Activated CD8-positive, alpha-beta memory T cell treated with anti-CD3 and anti-CD28 coated beads, Interleukin-2, amount 50 U/mL, for 24 hours (primary cell): ENCODE results near the gene SGK2.

Experiments
- DNase-seq: peaks from one replicate; pipeline ENCODE4 v3.0.0-alpha.2; 2020; ENCODE audit errors: extremely low read depth

SGK2 gene

DNA sequence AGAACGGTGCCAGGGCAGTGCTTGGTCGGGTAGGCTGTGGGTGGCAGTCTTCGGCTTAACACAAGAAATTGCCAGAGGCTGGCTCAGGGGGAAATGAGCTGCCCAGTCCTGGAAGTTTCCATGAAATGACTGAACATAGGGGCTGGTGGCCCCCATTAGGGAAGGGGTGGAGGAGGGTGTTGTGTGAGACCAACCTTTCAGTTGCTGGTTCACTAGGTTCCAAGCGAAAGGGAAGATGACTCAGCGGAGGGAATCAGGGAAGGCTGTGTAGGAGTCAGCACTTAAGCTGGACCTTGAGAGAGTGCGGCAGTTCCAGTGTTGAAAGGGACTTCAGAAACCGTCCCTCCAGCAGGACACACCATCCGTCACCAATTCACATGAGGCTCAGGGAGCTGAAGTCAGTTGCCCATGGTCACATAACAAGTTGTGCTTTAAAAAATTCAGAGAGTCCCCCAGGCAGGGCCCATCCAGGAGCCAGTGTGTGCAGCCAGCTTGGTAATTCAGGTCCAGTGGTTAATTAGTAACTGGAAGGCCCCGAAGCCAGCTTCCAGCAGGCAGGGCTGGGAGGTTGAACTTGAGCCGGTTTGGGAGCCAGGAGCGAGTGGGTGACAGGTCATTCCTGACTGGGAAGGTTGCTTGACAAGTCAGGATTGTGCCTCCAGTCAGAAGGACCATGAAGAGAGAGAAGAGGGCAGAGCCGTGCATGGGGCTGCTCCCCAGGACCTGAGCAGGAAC lies at the start of gene SGK2:
TSS of gene SGK2 (plus strand) at position 616 of the 735 bp plus-strand sequence. CDS start 7,469 bp downstream, outside the sequence.
- DNase-seq: no peak

GRCh38 chr20:43511879-43512278 lies 46.9 kb upstream of the SGK2 start:
- no peak for DNase-seq

DNA sequence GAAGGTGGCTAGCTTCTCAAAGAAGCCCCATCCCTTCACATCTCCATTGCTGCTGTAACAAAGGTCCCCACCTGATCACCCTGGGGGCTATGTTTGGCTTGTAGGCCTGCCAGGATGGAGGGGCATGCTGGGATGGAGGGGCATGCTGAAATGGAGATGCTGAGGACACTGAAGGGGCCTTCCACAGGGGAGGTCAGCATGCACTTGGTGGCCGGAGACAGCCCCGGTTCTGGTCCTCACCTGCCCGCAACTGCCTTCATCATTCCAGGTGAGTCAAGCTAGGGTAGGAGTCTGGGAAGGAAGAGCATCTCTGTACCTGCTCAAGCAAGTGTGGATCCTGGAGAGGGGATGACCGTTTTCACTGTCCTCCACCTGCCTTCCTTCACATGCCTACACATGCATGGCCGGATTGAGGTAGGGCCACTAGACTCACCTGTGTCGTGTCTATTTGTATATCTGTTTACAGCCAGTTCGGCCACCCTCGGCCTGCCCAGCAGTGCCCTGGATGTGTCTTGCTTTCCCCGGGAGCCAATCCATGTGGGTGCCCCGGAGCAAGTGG lies 45.4 kb upstream of the SGK2 start:
- DNase-seq: no peak

DNA sequence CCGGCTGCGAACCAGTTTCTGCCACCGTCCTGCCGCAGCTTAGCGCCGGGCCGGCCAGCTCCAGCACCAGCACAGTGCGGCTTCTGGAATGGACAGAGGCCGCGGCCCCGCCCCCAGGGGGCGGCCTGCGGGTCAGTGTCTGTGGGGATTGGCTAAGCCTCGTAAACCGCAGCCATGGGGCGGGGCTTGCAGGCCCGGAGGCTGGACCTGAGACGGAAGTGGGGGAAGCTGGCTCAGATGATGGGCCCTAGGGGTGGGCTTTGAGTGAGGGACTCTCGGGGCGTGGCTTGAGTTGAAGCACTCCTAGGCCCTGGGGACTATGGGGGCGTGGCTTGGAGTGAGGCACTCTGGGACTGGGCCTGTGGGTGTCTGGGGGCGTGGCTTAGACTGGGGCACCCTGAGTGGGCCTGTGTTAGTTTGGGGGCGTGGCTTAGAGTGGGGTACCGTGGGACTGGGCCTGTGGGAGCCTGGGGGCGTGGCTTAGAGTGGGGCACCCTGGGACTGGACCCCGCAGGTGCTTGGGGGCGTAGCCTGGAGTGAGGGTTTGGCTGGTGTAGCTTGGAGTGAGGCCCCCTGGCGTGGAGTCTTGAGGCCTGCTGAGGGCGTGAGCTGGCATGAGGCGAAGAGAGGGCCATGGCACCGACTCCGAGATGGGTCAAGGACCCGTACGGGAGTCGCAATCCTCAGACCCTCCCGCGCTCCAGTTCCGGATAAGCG lies 44.7 kb upstream of the SGK2 start:
- DNase-seq: peak; percentile 70

GRCh38 chr20:43514648-43514999 lies 44.2 kb upstream of the SGK2 start:
- no peak for DNase-seq

GRCh38 chr20:43515628-43516027 lies 43.2 kb upstream of the SGK2 start:
- DNase-seq: no peak

DNA sequence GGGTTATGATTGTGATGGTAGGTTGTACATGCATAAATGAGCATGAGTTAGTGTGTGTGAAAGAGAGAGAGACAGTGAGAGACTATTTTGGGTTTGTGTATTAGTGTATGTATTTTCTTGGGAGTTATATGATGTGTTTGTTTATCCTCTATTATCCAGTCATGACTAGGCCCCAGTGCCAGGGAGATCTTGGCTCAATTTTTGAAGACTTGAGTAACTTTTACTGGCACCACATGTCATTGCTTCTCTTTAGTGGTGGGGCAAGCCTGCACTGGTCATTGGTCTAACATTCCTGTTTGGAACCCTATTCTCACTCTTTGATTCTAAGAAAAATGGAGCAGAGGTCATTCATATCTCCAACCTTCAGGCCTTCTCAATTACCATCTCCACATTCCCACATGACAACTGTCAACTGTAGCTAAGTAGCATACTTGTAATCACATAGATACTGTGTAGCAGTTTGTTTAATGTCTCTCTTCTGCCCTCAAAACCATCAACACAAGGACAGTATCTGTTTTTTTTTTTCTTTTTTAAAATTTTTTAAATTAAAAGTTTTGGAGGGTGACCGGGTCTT lies 42.5 kb upstream of the SGK2 start:
- no peak for DNase-seq

DNA sequence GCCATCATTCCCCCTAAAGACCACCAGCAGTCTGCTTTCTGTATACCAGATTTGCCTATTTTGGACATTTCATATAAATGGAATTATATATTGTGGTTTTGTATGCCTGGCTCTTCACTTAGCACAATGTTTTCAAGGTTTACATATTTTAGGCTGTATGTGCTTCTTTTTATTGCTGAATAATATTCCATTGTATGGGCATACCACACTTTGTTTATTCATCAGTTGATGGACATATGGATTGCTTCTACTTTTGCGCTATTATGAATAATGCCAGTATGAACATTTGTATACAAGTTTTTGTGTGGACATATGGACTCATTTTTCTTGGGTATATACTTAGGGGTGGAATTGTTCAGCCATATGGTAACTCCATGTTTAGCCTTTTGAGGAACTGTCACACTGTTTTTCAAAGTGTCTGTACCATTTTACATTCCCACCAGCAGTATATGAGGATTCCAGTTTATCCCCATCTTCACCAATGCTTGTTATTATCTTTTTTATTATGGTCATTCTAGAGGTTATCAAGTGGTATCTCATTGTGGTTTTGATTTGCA lies 38.7 kb upstream of the SGK2 start:
- no peak for DNase-seq

- no peak for DNase-seq
These were observed 33.8 kb upstream of the SGK2 start for GRCh38 chr20:43525021-43525420.

- DNase-seq: no peak
These were observed 30.5 kb upstream of the SGK2 start for GRCh38 chr20:43528258-43528875.

DNA sequence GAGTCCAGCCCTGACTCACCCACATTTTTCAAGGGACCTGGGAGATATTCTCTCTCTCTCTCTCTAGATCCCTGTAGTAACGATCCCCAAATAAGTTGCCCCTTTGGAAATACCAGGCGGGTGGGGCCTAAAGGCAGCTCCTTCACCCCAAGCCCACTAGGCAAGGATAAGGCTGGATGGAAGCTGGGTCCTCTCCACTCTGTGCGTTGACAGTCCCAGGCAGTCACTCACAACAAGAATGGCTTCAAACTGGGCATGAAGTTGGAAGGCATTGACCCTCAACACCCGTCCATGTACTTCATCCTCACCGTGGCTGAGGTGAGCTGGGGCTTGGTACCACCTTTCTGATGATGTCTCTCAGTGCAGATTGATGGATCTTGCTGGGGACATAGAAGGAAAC lies 29.8 kb upstream of the SGK2 start:
- no peak for DNase-seq

DNA sequence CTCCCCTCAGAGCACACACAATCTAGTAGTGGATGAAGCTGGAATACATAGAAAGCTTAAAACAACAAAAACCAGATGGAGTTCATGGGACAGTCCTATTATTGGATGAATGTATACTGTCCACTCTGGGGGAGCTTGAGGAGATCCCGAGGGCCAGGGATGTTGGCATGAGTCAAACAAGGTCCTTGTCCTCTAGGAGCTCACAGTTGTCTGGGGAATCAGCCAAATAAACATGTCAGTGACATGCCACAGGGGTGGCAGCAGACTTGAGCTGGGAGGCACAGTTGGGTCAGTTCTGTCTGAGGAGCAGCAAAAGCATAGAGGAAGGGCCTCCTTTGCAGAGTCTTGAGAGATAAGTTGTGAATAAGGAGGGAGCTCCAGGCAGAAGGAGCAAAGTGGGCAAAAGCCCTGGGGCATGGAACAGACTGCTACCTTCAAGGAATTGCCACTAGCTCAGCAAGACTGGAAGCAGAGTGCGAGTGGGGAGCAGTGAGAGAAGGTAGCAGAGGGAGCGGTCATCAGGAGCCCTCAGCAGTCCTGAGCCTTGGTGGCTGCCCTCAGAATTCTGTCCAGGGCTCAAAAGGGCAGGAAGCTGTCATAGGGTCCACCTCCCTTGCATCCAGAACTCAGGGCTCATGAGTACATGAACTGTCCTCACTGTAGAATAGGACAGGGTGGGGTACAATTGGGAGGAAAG lies 29.2 kb upstream of the SGK2 start:
- no peak for DNase-seq

GRCh38 chr20:43530321-43531090 lies 28.3 kb upstream of the SGK2 start:
- no peak for DNase-seq

- no peak for DNase-seq
These were observed 27.8 kb upstream of the SGK2 start for GRCh38 chr20:43531091-43531443.

- no peak for DNase-seq
These were observed 26.3 kb upstream of the SGK2 start for GRCh38 chr20:43532416-43533055.

- no peak for DNase-seq
These were observed 25.8 kb upstream of the SGK2 start for GRCh38 chr20:43533060-43533459.

- DNase-seq: no peak
These were observed 24.8 kb upstream of the SGK2 start for GRCh38 chr20:43534016-43534415.

GRCh38 chr20:43534791-43535350 lies 24.0 kb upstream of the SGK2 start:
- no peak for DNase-seq

DNA sequence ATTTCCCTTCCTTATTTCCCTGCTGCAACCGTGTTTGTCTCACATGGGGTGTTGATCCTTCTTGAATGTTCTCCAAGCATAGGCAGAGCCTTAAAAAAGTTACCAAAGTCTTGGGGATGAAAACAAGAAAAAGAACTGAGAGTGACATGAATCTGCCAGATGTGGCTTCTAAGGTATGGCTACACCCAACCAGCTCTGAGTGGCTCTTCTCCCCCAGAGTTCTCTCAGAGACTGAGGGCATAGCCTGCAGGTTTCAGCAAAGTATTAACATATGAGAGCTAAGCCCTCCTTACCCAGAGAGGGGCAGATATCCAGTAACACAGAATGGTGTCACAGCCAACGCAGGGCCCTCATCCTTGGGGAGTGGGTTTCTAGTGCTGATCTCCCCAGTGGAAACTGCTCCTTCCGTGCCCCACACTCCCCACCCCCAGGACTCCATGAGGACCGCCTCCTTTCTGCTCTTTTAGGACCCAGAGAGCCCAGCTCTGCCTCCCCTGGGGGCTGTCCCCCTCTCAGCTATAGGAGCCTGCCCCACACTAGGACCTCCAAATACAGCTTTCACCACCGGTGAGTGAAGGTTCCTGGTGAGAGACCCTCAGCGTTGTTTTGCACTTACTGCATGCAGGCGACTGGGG lies 23.3 kb upstream of the SGK2 start:
- DNase-seq: no peak
